Mesodermal cell (in vitro differentiated cells): ENCODE data around the gene ABHD12B.
"Not testable (repeated sequence)": the region's sequence is repeated elsewhere in the genome, so short reads cannot be mapped to it uniquely, and the experiment has no call there.

ENCODE experiments used
- H3K27ac ChIP-seq: 2 replicates; pipeline ENCODE4 v1.7.0; 2013; ENCODE audit warnings: mild to moderate bottlenecking, low read depth, low read length, moderate library complexity; ENCODE audit not compliant: severe bottlenecking
- H3K36me3 ChIP-seq: 2 replicates; pipeline ENCODE4 v1.7.1; 2013; ENCODE audit warnings: mild to moderate bottlenecking, low read length, moderate library complexity; ENCODE audit not compliant: control insufficient read depth, insufficient read depth
- H3K4me1 ChIP-seq: one replicate; pipeline ENCODE4 v1.7.1; 2013; ENCODE audit warnings: mild to moderate bottlenecking, low read length; ENCODE audit not compliant: insufficient read depth, control insufficient read depth, poor library complexity, severe bottlenecking
- H3K4me3 ChIP-seq: 2 replicates; pipeline ENCODE4 v1.7.0; 2013; ENCODE audit warnings: low read length, control low read depth, mild to moderate bottlenecking; ENCODE audit not compliant: insufficient read depth, poor library complexity, severe bottlenecking; ENCODE audit errors: extremely low read depth
- H3K9me3 ChIP-seq: 2 replicates; pipeline ENCODE4 v1.7.1; 2013; ENCODE audit warnings: mild to moderate bottlenecking, low read length, moderate library complexity; ENCODE audit not compliant: control insufficient read depth
- WGBS, 2 experiments: methylation state at CpG; one replicate each; pipeline ENCODE4 v1.1.5; 2013; ENCODE audit warnings: missing lambda C conversion rate in 2 of 2; ENCODE audit not compliant: insufficient coverage in 2 of 2; 5-methylcytosine and 5-hydroxymethylcytosine counted together

The ABHD12B gene

DNA sequence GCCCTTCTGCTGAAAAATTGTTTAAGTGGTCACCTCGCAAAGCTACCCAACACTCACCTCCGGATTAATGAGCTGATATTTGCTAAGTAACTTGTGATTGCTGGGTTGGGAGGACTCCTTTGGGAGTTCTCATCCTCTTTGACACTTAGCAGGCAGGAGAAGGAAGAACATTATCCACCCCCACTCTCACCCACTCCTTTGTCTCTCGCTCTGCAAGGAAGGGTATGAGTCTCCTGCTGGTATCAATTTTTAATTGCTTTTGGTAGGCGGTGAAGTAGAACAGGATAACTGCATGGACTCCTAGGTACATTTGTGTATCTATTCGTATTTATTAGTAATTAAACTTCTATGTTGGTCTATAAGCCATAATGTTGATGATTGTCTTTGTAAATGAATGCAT, 6.9 kb upstream of the ABHD12B start:
- WGBS, 2 experiments, result 100% methylated on average over 1 of the region's 5 CpGs; no CpG with 5 or more reads in 1 of the 2 experiments
- H3K4me3 ChIP-seq, result no peak overlapping the region
- H3K4me1 ChIP-seq, result peaks cover 5% of the 10 kb centered on the region
- no peaks in the 10 kb centered on the region for H3K9me3 ChIP-seq
- no peak overlapping the region for H3K27ac ChIP-seq
- H3K36me3 ChIP-seq, result no peaks in the 10 kb centered on the region

- H3K27ac ChIP-seq, result no peak overlapping the region
- H3K4me1 ChIP-seq, result no peaks in the 10 kb centered on the region
- H3K4me3 ChIP-seq, result no peak overlapping the region
- 93 to 95% methylated on average over 9 to 10 of the region's 11 CpGs for WGBS, 2 experiments
- no peaks in the 10 kb centered on the region for H3K9me3 ChIP-seq
- no peaks in the 10 kb centered on the region for H3K36me3 ChIP-seq
Measured at GRCh38 chr14:50865391-50866076, 6.3 kb upstream of the ABHD12B start.

- Histone ChIP-seq H3K4me1 (no peaks in the 10 kb centered on the region), H3K9me3 (no peaks in the 10 kb centered on the region), H3K36me3 (no peaks in the 10 kb centered on the region), H3K4me3 (no peak overlapping the region), H3K27ac (no peak overlapping the region)
- 73 to 75% methylated on average over 3 to 5 of the region's 5 CpGs for WGBS, 2 experiments
Measured at GRCh38 chr14:50871228-50871627, 625 bp upstream of the ABHD12B start.

DNA sequence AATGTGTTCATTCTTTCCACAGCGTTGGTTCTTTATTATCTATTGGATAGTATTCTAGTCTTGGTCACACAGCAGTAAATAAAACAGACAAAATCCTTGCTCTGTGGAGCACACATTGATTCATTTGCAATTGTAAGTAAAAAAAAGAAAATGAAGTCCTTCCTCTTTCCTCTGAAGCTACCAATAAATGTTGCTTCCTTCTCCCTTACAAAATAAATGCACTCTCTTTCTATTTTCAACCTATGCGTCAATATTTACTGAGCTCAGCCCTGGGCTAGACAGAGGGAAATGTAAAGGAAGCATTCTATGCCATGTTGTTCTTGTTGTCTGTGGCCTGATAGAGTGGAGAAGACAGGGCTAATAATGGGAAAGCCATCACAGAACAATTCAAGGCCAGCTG, 2.9 kb downstream of the ABHD12B start:
- no peaks in the 10 kb centered on the region for H3K4me1 ChIP-seq
- H3K36me3 ChIP-seq, result no peaks in the 10 kb centered on the region
- H3K27ac ChIP-seq, result no peak overlapping the region
- H3K9me3 ChIP-seq, result no peaks in the 10 kb centered on the region
- no peak overlapping the region for H3K4me3 ChIP-seq
- whole genome bisulfite sequencing, 2 experiments, result no CpG with 5 or more reads among the region's 2 CpGs

DNA sequence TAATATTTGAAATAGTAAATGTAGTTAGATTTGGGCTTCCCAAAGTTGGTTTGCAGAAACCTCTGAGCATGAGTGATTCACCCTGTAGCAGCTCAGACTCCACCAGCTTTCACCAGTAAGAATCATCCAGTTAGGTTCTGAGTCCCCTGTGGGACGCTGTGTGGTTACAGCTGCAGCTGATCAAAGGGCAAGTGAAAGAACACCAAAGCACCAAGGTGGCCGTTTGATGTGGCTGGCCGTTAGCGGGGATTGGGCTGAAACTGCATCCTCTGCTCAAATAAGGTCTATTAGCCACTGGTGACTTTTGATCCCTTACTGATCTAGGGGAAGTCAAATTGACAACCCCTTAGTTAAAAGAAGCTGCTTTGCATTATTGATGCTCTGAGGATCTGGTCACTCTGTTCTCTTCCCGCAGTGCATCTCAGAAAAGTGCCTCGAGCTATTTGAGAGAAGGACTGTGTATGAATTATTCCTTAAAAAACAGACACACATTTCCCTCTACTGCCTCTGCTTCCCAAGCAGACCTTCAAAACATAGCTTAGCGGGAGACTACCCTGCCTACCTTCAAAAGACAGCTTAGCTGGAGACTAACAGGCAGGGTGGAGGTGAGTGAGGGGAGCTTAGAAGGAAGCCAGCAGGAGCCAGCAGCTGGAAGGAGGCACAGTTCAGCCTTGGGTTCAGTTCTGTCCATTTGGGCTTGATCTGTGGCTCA, 3.7 kb downstream of the ABHD12B start:
- Histone ChIP-seq H3K4me1 (no peaks in the 10 kb centered on the region), H3K4me3 (no peak overlapping the region), H3K27ac (no peak overlapping the region), H3K36me3 (no peaks in the 10 kb centered on the region), H3K9me3 (no peaks in the 10 kb centered on the region)
- WGBS, 2 experiments, result 54% methylated on average over 5 of the region's 7 CpGs; no CpG with 5 or more reads in 1 of the 2 experiments

GRCh38 chr14:50882932-50883826, 11.3 kb downstream of the ABHD12B start:
- H3K9me3 ChIP-seq, result no peaks in the 10 kb centered on the region
- H3K36me3 ChIP-seq, result no peaks in the 10 kb centered on the region
- no peak overlapping the region for H3K27ac ChIP-seq
- 100% methylated on average over 2 of the region's 8 CpGs for WGBS, 2 experiments
- H3K4me3 ChIP-seq, result no peak overlapping the region
- no peaks in the 10 kb centered on the region for H3K4me1 ChIP-seq

- H3K9me3 ChIP-seq, result no peaks in the 10 kb centered on the region
- no peaks in the 10 kb centered on the region for H3K36me3 ChIP-seq
- H3K4me1 ChIP-seq, result no peaks in the 10 kb centered on the region
- H3K4me3 ChIP-seq, result no peak overlapping the region
- WGBS, 2 experiments, result no CpG with 5 or more reads among the region's 1 CpG
- no peak overlapping the region for H3K27ac ChIP-seq
Measured at GRCh38 chr14:50883827-50884197, 12.0 kb downstream of the ABHD12B start.

- no peaks in the 10 kb centered on the region for H3K9me3 ChIP-seq
- H3K27ac ChIP-seq, result no peak overlapping the region
- no peak overlapping the region for H3K4me3 ChIP-seq
- H3K4me1 ChIP-seq, result no peaks in the 10 kb centered on the region
- H3K36me3 ChIP-seq, result no peaks in the 10 kb centered on the region
Measured at GRCh38 chr14:50887476-50887875, 15.6 kb downstream of the ABHD12B start.

GRCh38 chr14:50892255-50892654, 20.4 kb downstream of the ABHD12B start:
- Histone ChIP-seq H3K4me1 (no peaks in the 10 kb centered on the region), H3K9me3 (no peaks in the 10 kb centered on the region), H3K4me3 (no peak overlapping the region), H3K36me3 (no peaks in the 10 kb centered on the region), H3K27ac (no peak overlapping the region)
- WGBS, 2 experiments, result 28 to 41% methylated on average over 2 to 5 of the region's 5 CpGs

DNA sequence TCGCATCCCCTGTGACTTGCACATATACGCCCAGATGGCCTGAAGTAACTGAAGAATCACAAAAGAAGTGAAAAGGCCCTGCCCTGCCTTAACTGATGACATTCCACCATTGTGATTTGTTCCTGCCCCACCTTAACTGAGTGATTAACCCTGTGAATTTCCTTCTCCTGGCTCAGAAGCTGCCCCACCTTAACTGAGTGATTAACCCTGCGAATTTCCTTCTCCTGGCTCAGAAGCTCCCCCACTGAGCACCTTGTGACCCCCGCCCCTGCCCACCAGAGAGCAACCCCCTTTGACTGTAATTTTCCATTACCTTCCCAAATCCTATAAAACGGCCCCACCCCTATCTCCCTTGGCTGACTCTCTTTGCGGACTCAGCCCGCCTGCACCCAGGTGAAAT, 24.6 kb downstream of the ABHD12B start:
- not testable (repeated sequence) for H3K27ac ChIP-seq, H3K36me3 ChIP-seq, H3K9me3 ChIP-seq, H3K4me1 ChIP-seq, H3K4me3 ChIP-seq
- 59% methylated on average over 3 of the region's 7 CpGs; no CpG with 5 or more reads in 1 of the 2 experiments for WGBS, 2 experiments
